ENCODE measurements around the gene AMY1B.
"Not testable (repeated sequence)": the region's sequence is repeated elsewhere in the genome, so short reads cannot be mapped to it uniquely, and the experiment has no call there.

DNA sequence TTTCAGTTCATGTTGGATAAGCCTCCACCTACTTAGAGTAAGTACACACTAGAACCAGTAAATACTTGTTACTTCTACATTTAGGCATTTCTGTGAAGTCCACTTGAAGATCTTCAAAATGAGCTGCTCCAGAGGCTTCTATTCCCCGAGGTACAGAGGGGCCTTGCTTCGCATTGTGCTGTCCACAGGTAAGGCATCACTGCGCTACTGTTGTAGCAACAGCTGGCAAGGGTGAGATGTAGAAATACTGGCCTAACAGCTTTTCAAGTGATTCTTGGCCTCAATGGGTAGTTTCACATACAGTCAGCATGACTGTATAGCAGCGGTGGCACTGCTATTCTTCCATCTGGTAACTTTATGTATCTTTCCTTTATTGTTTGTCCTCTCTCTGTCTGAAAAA is 49.0 kb upstream of the AMY1B start:
- not testable (repeated sequence) for TF ChIP-seq EZH2 (IDR thresholded peaks at IDR 0.05; ENCODE audit: borderline replicate concordance, low read depth, low read length, severe bottlenecking); CTCF (IDR thresholded peaks at IDR 0.05; ENCODE audit: extremely low read depth in 1 of 2, insufficient read depth in 1 of 2, low read depth in 1 of 2, low read length in 2 of 2)
